Prostate gland (tissue), 1 donor: ENCODE measurements around the gene DLG2.

ENCODE experiments used
- POLR2A ChIP-seq: fragments of 450-650 bp; IDR thresholded peaks from one replicate; pipeline ENCODE4 v1.6.1; 2016; ENCODE audit warnings: antibody characterized with exemption, mild to moderate bottlenecking
- POLR2AphosphoS5 ChIP-seq: sonication (generic); formaldehyde crosslinking; IDR thresholded peaks from one replicate; pipeline ENCODE4 v1.6.1; 2017; ENCODE audit warnings: antibody characterized with exemption

GRCh38 chr11:84564867-84565184 lies 1062.3 kb downstream of the DLG2 start:
- TF ChIP-seq POLR2A (no peak), POLR2AphosphoS5 (no peak)
